Stimulated activated CD4-positive, alpha-beta T cell treated with anti-CD3 and anti-CD28 coated beads, Interleukin-4, amount 100 ng/mL, for 48 hours (primary cell): ENCODE data around the gene ZMIZ2.
"Not testable (repeated sequence)": the region's sequence is repeated elsewhere in the genome, so short reads cannot be mapped to it uniquely, and the experiment has no call there.

Experiments used
- DNase-seq, 2 donors: peaks; one replicate each; pipeline ENCODE4 v3.0.0-alpha.2; 2020; ENCODE audit warnings: low read depth in 2 of 2

ZMIZ2 gene

GRCh38 chr7:44803828-44804519, 55.3 kb downstream of the ZMIZ2 start:
- not testable (repeated sequence) for DNase-seq

GRCh38 chr7:44805950-44806349, 57.3 kb downstream of the ZMIZ2 start:
- no peak for DNase-seq

GRCh38 chr7:44808914-44809393, 60.3 kb downstream of the ZMIZ2 start:
- no peak for DNase-seq

GRCh38 chr7:44811093-44811492, 62.4 kb downstream of the ZMIZ2 start:
- DNase-seq: no peak

DNA sequence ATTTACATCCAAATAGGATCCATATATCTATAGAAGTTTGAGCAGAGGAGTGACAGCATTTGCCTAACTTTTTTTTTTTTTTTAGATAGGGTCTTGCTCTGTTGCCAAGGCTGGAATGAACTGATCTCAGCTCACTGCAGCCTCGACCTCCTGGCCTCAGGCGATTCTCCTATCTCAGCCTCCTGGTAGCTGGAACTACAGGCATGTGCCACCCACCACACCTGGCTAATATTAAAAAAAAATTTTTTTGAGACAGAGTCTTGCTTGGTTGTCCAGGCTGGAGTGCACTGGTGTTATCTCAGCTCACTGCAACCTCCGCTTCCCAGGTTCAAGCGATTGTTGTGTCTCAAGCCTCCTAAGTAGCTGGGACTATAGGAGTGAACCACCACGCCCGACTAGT, 62.9 kb downstream of the ZMIZ2 start:
- no peak for DNase-seq

GRCh38 chr7:44814919-44815318, 66.3 kb downstream of the ZMIZ2 start:
- DNase-seq: no peak

DNA sequence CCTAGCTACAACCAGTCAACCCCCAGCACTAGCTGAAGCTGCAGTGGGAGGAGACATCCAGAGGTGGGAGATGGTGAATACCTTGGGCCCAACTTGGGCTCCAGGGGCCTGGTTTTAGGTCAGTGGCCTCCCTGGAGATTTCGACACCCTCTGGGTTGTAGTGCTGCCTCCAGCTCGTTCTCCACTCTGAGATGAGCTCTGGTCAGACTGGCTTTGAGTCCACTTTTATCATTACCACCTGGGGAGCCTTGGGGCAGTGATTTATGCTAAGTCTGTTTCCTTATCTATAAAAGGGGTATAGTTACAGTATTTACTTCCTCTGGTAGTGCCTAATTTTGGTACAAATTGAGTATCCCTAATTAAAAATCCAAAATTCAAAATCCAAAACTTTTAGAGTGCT, 70.6 kb downstream of the ZMIZ2 start:
- no peak for DNase-seq
